HG02852 (cell line): ENCODE measurements around the gene DOCK11.

Experiments
- ATAC-seq: cut with Tn5 transposase; IDR thresholded peaks from one replicate; pipeline ENCODE4 v1.9.1; 2021; ENCODE audit warnings: mild to moderate bottlenecking, moderate library complexity; ENCODE audit not compliant: unreplicated experiment

DOCK11 gene

DNA sequence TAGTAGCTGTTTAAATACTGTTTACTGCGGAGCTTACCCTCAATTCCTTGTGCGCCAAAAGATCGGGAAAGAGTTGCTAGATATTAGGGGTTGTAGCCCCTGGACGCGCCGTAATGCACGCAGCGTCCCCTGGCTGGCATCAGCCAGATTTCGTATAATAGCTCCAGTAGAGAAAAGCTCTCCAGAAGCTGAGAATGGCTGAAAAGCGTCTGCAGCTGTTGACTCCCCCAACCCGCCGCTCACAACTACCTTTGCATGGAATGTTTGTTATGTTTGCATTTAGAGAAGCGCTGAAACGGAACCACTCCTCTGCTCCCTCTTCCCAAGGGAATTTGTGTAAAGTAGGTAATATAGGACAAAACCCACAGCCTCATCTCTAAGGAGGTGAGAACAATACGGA, 3.7 kb downstream of the DOCK11 start:
- ATAC-seq = no peak

DNA sequence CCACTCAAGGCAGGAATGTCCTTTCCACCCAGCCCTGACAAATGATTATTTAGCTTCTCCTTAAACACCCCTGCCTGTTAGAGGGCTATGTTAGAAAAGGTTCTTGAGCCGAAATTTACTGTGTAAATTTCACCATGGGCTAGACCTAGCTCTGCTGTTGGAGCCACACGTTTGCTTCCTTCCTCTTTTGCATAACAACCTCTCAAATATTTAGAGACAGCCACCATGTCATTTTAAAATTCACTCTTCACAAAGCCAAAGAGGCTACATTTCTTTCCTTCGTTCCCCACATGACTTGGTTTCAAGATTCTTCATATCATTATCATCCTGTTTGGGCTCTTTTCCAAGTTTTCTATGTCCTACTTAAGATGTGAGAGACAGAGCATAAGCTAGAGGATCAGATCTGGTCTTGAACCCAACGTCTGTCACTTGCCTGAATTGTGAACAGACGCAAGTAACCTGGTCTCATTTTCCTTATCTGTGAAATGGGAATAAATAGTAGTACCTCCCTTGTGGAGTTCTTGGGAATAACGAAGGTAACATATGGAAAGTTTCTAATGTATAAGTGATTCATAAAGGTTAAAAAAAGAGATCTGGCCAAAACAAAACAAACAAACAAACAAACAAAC, 6.7 kb downstream of the DOCK11 start:
- ATAC-seq = no peak

DNA sequence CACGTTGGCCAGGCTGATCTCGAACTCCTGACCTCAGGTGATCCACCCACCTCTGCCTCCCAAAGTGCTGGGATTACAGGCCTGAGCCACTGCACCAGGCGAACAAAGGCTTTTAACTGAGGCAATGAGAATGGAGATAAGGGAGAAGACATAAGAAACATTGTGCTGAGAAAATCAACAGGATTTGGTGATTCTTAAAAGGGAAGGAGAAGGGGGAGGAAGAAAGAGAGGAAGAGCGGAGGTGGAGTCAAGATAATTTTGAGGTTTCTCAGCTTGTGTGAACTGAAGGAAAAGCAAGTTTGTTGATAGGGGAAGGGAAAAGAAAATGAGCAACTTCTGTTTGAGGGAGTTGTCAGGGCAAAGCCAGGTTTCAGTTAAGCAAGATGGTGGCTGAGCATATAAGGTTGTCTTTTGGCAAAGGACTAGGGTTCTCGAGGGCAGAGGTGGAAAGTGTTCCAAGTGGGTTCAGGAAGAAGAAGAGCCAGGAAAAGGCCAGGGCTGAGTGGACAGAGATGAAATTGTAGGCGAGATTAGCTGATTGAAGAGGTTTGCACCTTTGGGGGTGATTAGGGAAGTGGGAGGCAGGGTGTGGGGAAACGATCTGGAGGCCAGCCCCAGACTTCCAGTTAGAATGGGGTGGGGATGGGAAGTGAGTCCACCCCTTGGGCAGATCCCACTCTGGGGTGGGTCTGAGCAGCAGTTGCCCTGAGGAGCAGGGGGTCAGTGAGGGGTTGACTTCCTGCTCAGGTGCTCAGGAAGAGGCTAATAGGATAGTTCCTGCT, 7.8 kb downstream of the DOCK11 start:
- ATAC-seq = no peak

DNA sequence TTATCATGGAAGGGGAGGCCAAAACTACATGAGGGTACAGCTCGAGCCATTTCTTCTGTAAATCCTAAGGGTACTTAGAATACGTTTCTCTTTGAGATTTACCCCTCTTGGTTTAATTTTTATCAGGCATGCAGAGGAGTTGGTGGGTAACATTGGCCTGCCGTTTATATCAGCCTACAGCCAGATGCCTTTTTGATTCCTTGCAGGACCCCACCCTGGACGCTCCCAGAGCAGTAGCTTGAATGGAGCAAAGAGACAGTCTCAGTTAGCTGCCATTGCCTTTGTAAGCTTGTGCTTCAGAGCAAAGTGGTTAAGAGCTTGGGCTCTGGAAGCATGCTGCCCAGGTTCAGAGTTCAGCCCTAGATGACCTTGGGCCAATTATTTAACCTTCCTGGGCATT, 9.0 kb downstream of the DOCK11 start:
- no peak for ATAC-seq

DNA sequence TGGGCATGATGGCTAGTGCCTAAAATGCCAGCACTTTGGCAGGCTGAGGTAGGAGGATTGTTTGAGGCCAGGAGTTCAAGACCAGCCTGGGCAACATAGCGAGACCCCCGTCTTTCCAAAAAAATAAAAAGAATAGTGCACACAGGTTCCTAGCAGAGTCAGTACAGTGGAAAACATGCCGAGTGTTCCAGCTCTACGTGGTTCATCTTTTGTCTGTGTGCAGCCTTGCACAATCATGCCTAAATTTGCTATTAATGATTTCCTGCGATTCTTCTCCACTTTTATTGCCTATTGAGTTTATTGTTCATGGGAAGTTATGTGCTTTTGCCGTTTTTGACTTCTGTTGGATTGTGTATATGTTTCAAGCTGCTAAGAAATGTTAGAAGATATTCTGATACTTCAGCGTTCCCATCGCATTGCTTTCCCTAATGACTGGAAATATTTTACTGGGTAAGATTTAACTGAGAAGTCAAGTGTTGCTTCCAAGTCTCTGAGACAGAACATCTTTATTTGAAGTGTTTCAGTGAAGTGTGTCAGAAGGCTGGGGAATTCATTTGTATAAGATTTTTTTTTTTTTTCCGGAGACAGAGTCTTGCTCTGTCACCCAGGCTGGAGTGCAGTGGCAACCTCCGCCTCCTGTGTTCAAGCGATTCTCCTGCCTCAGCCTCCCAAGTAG, 11.3 kb downstream of the DOCK11 start:
- ATAC-seq = no peak

DNA sequence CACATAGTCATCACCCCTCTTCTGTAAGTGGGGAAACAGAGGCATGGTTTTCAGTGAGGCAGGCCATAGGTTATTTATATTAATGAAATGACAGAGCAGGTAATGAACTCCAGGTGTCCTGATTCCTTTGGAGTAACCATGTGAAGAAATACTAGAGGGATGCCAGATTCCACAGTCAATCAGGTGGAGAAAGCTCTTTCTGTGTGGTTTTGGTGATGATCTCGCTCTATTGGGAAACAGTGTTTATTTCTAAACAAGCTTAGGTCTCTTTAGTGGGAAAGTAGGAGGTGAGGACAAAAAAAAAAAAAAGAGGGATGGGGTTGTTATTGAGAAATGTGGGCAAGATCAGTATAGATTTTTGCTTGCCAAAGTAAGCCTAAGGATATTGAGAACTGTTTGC, 12.2 kb downstream of the DOCK11 start:
- no peak for ATAC-seq

DNA sequence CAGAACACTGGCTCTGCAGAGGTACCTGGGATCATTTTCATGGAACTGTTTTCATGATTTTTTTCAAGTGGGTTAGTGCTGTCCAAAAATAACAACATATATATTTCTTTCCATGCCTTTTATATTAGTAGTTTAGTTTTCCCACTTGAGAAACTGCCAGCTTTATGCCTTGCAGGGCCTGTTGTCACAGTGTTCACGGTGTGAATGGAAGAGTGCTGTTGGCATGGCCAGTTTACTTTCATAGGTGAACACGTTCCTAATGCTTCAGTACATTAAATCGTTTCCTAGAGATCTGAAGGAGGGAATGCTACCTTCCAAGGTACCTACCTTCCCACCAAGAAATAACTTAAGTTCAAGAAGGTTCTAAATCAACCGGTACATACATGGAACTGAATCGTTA, 12.6 kb downstream of the DOCK11 start:
- ATAC-seq = no peak

DNA sequence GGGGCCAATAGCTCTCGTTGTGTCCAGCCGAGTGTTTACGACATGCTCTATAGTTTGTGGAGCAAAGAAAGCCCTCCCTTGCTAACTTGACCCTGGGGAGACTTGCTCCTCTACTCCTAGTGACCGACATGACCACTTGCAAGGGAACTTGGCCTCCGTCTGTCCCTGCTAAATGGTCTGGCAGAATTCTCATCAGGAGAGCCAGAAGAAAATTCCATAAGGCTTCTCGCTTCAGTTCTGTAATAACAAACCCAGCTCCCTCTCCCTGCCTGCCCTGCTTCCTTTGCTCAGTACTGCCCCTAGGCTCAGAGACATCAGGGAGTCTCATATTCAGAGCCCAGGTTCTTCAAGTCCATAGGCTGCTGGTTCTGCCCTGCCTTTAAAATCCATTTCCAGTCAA, 13.0 kb downstream of the DOCK11 start:
- ATAC-seq = no peak

DNA sequence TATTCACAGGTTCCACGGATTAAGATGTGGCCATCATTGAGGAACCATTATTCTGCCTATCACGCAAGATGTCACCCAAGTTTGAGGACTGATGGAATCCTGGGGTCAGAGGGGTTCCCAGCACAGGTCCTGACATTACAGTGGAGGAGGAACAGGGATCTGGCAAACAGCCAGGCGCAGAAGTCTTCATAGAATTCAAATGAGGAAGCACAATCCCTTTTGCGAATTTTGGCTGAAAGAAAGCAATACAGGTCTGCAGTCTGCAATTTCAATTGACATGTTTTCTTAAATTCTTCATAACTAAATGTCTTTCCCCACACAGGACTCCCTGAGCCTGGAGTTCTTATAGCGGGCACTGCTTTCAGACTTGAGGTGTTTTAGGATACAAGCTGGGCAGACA, 14.5 kb downstream of the DOCK11 start:
- ATAC-seq = no peak

DNA sequence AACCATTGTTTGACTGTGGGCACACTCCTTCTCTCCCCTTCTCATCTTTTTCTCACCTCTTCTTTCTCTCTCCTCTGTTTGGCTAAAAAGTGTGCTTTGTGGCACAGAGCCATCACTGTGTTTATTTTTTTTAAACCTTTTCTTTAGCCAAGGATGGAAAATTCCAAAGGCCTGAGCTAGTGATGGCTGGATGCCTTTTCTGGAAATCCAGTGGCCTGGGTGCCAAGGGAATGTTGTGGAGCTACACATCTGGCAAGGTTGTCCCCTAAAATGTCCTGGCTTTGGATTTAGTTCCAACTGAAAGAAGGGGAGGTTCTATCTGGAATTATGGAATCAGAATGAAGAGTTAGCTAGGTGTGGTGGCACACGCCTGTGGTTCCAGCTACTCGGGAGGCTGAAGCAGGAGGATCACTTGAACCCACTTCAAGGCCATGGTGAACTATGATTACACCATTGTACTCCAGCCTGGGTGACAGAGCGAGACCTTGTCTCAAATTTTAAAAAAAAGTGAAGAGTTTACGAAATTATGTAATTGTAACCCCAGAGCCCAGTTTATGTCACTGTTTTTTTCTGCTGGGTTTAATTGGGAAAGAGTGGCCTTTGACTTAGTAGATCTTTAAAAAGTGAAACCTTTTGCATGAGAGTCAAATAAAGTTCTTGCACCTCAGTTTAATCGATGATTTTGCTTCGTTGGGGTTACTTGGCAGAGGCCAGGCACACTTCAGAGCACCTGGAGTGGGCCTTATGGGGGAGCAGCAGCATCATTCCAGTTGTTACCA, 17.7 kb downstream of the DOCK11 start:
- ATAC-seq = no peak

DNA sequence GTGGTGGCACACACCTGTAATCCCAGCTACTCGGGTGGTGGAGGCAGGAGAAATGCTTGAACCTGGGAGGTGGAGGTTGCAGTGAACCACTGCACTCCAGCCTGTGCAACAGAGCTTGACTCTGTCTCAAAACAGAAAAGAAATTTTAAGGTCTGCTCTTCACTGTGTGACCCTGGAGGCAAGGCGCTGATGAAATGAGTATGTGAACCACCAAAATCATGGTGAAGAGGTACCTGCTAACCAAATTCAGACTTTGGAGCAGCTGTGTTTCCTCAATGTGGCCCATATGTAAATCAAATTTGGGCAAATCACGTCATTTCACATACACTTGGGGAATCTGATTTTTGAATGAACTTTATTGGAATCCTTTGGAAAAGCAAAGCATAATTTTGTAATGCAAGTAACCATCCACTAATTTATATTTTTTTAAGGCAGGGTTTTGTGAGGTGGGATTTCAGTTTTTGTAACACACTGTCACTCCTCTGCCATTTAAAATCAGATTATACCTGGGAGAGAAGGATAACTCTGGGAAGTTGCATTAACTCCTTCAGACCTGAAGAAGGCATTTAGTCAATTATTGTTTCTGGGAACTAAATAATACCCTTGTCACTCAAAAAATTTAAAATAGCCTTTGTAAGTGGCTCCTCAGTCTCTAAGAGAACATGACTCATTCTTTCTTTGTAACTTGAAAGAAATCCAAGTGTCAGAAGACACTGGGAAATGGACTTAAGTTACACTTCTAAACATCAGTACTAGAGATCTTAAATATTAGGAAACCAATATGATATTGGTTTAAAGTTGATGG, 24.0 kb downstream of the DOCK11 start:
- ATAC-seq = no peak

DNA sequence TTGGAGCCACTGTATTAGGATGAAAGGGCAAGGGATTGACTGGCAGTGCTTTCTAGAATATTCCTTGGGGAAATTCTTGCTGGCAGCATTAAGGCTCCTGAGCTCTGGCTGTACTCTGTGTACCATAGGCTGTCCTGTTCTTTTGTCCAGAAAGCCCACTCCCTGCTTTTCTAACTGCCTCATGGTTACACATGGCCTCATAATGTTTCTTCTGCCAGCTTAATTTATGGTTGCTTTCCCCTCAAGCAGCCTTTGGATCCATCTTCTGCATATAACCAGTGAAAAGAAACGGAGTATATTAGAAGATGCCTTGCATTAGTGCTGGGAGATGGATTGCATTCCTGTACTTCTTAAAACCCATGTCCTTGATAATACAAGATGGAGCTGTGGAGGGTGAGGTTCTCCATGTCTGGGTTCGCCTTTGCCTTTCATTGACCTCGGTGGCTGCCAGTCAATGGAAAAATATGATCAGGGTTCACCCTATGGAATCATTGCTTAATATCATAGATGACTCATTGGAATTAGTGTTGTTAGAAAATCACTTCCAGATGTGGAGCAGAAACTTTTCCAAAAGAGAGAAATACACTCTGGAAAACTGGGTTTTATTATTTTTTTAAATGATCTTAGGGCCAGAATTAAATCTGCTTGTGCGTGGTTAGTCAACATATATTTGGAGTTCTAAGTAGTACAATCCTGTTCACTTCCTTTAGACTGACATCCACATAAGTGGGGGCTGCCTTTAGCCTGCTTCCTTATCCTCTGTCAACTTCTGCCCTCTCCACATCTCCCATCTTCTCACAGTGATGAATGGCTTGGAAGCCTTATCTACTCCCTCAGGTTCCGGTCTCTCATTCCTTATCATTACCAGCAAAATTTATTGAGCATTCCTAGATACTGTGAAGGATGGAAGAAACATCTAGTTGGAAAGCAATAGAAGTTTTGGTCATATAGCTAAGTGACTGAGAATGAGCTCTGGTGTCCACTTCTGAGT, 24.9 kb downstream of the DOCK11 start:
- ATAC-seq = no peak

DNA sequence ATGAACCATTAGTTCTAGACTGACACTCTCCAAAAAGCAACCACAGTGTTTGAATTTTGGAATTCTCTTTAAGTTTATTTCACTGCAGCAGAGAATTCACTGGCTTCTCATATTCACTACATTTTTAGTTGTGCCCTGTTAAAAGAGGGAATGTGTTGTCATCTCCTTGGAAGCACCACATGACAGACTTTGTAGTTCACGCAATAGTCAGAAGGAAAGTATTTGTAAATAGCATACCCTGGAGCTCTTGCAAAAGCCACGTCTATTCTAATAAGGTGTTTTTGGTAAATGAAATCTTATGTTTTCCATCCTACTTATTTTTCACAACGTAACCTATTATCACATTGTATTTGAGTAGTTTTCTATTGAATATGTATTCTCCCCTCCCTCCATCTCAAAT, 25.8 kb downstream of the DOCK11 start:
- ATAC-seq = no peak

DNA sequence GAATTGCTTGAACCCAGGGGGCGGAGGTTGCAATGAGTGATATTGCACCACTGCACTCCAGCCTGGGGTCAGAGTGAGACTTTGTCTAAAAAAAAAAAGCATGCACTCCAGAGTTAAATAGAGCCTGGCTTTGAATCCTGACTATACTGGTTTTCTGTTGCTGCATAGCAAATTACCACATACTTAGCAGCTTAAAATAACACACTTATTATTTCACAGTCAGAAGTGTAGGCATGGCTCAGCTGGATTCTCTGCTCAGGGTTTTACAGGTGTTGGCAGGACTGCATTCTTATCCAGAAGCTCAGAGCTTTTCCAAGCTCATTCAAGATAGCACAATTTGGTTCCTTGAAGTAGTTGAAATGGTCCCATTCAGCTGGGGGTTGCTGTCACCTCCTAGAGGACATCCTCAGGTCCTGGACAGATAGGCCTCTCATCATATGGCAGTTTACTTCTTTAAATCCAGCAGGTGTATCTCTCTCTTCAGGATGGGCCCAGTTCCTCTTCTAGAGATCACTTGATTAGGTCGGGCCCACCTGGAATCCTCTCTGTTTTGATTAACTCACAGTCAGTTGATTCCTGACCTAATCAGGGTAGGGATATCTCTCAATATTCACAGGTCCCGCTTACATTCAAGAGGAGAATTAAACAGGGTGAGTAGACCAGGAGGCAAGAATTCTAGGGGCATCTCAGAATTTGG, 26.8 kb downstream of the DOCK11 start:
- ATAC-seq = no peak

DNA sequence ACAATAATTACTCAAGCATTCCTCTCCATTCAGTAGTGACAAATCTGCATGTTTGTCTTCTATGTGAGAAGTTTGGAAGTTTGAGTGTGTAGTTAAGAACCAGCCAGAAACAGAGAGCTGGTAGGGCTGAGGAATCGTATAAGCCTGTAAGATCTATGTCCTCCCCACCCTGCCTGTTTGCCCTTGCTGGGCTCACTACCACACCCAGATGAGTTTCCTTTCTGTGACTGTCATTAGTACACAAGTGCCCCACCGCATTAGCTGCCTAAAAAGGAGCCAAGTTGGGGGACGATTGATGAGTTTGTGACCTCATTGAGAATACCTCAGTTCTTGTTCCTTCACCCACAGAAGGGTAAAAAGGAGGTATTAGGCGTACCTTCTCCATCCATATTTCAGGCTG, 28.3 kb downstream of the DOCK11 start:
- no peak for ATAC-seq

DNA sequence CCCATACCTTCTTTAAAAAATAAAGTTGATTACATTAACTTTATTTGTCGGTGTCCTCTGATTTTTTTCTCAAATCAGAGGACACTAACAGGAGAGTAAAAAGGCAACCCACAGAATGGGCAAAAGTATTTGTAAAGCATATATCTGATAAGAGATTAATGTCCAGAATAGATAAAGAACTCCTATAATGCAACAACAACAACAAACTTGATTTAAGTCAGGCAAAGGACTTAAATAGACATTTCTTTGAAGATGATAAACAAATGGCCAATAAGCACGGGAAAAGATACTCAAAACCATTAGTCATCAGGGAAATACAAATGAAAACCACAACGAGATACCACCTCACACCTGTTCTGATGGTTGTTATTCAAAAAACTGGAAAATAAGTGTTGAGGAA, 28.7 kb downstream of the DOCK11 start:
- no peak for ATAC-seq

DNA sequence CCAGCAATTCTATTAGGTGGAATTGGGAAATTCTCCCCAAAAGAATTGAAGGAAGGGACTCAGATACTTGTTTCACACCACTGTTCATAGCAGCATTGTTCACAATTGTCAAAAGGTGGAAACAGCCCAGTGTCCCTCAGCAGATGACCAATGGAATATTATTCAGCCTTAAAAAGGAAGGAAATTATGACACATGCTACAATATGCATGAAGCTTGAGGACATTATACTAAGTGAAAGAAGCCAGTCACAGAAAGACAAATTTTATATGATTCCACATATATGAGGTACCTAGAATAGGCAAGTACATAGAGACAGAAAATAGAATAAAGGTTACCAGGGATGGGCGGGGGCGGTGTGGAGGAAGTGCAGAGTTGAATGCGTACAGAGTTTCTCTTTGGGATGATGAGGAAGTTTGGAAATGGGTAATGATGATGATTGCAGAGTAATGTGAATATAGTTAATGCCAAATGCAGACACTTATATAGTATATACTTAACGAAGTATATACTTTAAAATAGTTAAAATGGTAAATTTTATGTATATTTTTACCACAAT, 29.6 kb downstream of the DOCK11 start:
- no peak for ATAC-seq

DNA sequence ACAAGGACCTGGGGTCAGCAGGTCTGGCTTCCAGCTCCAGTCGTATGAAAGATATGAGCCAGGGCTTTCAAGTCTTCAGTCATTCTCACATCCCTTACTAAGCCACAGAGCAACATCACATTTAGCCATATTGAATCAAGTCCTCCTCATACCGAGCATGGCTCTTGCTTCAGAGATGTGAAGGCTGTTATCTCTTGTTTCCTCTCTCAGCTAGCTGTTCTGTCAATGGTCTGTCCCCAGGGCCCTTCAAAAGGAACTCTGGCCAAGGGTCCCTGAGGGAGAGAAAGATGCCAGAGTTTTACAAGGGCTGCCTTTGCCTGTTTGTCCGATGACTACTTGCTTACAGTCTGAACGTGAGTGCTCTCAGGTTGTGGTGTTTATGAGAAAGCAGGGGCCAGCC, 30.5 kb downstream of the DOCK11 start:
- no peak for ATAC-seq
